NCI-H446 treated with DMSO at 0.1 percent for 48 hours (cell line): ENCODE data around the gene RPTOR.
"Not testable (repeated sequence)": the region's sequence is repeated elsewhere in the genome, so short reads cannot be mapped to it uniquely, and the experiment has no call there.

Source experiments
- DNase-seq: peaks from one replicate; lab custom pipeline; 2025; lab: John Stamatoyannopoulos, UW

Gene RPTOR

DNA sequence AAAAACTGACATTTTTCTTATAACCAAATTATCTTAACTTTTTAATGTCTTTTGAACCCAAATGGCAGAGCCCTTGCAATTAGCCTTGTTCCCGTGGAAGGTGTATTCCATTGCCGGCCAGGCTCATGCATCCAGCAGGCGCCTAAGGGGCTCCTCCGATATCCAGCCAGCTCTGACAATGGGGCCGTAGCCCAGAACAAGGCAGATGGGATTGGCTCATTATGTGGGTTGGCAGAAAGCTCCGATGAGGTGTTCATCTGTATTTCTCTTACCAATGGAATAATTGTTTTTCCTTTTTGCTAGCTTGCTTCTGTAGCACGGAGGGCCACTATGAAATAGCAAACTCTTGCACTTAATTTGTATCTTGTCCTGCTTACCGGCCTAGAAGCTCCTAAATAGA lies 238.8 kb downstream of the RPTOR start:
- DNase-seq = peak; percentile 77

- DNase-seq = no peak
These were observed 239.3 kb downstream of the RPTOR start for GRCh38 chr17:80783971-80784370.

DNA sequence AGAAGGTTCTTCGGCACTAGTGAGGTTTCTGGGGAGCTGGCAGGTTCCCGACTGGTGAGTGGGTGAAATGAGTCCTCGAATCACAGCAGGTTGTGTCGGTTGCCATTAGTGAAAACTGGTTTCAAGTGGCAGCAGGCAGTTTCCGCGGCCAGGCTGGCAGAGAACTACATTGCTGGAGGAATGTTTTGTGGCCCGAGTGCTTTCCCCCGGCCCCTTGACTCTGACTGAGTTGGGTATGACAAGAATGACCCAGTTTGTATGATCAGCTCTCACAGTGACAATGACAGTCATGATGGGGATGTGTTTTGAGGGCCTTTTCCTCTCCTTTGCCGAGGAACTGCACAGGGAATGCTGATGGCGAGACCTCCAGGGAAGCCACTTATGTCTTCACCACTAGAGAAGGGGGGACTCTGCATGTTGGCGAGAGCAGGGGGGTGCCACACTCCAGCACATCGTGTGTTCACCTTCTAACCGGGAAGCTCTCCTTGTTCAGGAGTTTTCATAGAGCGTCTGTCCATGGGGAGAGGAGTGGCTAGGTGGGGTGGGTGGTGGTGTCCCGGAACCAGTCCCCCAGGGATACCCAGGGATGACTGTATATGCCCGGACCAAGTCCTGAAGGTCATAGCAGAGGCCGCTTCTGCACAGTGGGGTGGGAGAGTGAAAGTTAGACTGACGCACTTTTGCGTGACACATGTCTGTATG lies 241.0 kb downstream of the RPTOR start:
- no peak for DNase-seq

- DNase-seq = no peak
These were observed 241.8 kb downstream of the RPTOR start for GRCh38 chr17:80786470-80786869.

DNA sequence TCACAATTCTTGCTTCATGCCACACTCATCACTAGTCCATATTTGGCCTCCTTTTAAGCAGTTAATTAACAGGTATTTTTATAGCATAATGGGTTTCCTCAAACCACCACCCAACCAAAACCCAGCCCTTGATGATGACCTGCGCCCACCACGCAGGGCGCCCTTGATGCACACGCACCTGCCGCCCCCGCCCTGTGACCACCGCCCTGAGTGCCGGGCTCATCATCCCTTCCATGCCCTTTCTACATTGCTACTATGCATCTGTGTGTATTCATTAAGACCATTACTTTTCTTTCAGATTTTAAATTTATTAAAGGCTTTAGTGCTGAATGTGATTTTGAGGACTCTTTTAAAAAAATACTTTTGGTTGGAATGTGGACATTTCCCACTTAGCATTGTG lies 242.2 kb downstream of the RPTOR start:
- no peak for DNase-seq

DNA sequence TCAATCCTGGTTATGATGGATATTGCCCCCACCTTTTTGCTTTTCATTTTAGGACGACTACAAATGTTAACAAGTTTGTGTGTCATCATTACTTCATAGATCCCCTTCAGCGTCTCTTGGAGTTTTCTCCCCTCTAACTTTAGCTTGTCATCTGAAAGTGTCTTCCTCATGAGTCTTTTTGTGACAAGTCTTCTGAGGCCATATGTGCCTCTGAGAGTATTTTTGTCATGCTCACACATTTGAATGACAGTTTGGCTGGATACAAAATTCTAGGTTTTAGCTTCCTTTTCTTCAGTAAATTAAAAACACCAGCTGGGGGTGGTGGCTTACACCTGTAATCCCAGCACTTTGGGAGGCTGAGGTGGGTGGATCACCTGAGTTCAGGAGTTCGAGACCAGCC lies 243.2 kb downstream of the RPTOR start:
- DNase-seq = no peak

DNA sequence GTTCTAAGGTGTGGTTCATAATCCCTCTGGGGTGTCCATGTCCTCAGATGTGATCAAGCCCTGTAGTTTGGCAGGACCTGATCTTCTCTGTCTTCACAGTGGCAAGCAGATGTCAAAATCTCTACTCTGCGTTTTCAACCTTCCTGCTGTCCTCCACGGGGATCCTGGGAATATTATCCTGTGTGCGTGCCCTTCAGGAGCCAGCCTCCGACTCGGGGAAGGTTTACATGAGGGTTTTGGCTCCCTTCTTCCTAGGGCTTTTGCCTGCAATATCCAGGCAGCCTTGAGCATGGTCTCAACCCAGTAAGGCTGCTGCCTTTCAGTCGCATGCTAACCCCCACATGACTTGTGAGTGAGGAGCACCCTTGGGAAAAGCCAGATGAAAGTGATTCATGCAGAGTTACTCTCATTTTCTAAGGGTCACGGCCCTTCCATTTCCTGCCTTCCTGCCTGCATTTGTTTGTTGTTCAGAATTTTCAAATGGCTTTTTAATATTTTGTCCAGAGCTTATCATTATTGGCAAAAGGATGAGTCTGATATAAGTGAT lies 244.8 kb downstream of the RPTOR start:
- peak; percentile 60 for DNase-seq

GRCh38 chr17:80790021-80790765 lies 245.6 kb downstream of the RPTOR start:
- DNase-seq = no peak

DNA sequence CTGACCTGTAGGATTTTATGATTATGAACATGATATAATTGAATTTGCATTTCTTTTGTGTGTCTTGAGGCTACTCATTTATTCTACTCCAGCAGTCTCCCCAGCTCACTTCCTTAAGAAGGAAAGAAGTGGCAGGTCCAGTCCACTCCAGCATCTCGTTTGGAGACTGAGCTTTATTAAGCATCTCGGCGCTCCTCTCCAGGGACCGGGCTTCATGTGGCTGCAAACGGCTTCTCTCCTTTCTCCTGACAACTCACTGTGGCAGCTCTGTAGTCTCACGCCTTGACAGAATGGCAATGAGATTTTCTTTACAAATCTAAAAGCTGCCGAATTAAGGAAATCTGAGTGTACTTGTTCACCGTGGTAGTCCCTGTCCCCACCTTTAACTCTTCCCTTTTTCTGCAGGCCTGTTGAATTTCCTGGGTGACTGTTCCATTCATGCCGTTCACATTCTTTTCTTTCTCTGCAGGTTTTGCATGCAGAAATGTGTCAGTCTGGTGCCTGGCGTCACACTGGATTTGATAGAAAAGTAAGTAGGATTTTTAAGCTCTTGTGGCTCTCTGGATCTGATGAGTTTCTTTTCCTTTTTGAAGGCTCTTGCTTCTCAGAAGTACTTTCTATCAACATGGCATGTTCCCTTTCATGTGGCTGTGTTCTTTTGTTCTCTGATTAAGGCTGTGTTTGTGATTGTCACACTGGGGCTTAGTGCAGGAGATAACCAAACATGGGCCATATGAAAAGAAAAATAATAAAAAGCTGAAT lies 246.5 kb downstream of the RPTOR start:
- DNase-seq = no peak

DNA sequence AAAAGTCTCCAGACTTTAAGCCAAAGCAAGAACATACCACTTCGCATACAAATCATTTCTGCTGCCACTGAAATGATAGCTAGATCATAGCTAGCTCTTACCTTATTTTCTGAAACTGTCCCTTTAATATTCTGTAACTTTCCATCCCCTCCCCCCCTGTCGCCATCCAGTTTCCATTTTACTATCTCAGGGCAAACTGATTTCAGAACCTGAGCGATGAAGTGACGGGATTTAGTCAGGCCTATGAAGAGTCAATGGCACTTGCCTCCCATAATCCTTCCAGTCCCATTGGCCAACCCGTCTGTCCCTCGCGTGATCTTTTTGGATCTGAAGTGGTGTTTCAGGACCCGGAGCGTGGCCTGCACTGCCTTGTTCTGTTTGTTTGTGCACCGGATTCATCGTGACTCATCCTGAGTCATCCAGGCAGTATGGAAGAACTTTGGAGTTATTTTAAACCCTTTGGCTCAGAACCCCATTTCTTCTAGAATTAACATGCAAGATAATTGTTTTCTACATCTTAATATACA lies 247.2 kb downstream of the RPTOR start:
- peak; percentile 68 for DNase-seq

- peak; percentile 36 for DNase-seq
These were observed 247.7 kb downstream of the RPTOR start for GRCh38 chr17:80792373-80792781.

- DNase-seq = no peak
These were observed 248.8 kb downstream of the RPTOR start for GRCh38 chr17:80793421-80793820.

DNA sequence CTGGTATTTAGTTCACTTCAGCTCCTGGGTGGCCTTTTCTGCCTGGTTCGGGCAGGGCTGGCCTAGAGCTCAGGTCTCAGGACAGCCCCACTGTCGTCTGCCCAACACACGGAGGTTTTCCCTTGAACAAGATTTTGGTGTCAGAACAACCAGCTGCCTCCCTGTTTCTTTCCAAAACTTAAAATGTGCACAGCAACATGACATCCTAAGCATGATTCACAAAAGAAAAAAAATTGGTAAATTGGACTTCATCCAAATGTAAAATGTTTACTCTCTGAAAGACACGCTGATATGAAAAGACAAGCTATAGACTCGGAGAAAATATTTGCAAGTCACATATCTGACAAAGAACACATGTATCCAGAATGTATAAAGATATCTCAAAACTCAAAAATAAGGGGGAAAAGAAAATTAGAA lies 249.2 kb downstream of the RPTOR start:
- DNase-seq = peak; percentile 86

GRCh38 chr17:80794281-80795089 lies 249.8 kb downstream of the RPTOR start:
- no peak for DNase-seq

GRCh38 chr17:80795090-80795580 lies 250.5 kb downstream of the RPTOR start:
- no peak for DNase-seq

GRCh38 chr17:80795754-80796153 lies 251.1 kb downstream of the RPTOR start:
- peak; percentile 63 for DNase-seq

DNA sequence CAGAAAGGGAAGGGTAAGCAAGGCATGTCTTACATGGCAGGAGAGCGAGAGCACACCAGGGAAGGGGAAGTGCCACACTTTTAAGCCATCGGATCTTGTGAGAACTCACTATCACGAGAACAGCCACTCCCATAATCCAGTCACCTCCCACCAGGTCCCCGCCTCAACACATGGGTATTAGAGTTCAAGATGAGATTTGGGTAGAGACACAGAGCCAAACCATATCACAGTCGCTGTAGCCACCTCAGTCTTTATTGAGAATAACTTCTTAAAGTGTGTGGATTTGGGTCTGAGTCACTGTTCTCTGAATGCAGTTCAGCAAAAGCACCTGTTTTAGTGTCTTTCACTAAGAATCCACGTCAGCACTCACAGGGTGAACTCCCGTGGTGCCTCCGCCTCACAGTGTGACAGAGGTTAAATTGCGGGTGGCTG lies 251.8 kb downstream of the RPTOR start:
- DNase-seq = no peak

DNA sequence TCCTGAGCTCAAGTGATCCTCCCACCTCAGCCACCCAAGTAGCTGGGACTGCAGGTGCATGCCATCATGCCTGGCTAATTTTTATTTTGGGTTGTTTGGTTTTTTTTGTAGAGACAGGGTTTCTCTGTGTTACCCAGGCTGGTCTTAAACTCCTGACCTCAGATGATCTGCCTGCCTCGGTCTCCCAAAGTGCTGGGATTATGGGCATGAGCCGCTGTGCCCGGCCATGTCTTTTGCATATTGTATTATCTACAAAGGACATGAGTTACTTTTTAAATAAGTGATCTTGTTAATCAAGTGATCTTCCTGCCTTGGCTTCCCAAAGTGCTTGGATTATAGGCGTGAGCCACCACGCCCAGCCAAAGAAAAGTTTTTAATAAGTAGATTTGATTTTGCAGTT lies 252.6 kb downstream of the RPTOR start:
- not testable (repeated sequence) for DNase-seq

GRCh38 chr17:80797741-80798594 lies 253.3 kb downstream of the RPTOR start:
- no peak for DNase-seq
